GM23248 (cell line): ENCODE results near the gene RFT1. TPM values are rescaled to one million over a fixed set of nuclear protein-coding genes. Genes with fewer than 3 reads are reported as not detected.

Experiments used
- DNase-seq: peaks from one replicate; pipeline ENCODE4 v3.0.0-alpha.2; 2015
- H2AFZ ChIP-seq: fragments of 200-600 bp; sonication (generic); 2 replicates; pipeline ENCODE4 v1.6.1; 2016; ENCODE audit warnings: antibody characterized with exemption
- H3F3A ChIP-seq: fragments of 200-600 bp; sonication (generic); 2 replicates; pipeline ENCODE4 v1.6.1; 2016; ENCODE audit warnings: mild to moderate bottlenecking, antibody characterized with exemption, mixed run types; ENCODE audit not compliant: insufficient read depth
- H3K27ac ChIP-seq: fragments of 200-600 bp; sonication (generic); 2 replicates; pipeline ENCODE4 v1.5.1; 2016; ENCODE audit warnings: mild to moderate bottlenecking
- H3K27me3 ChIP-seq: fragments of 200-600 bp; sonication (generic); replicated peaks from 2 replicates; pipeline ENCODE4 v1.6.1; 2016; ENCODE audit warnings: mild to moderate bottlenecking; ENCODE audit not compliant: insufficient read depth
- H3K36me3 ChIP-seq: fragments of 200-600 bp; sonication (generic); 2 replicates; pipeline ENCODE4 v1.6.1; 2016; ENCODE audit warnings: low read depth, mild to moderate bottlenecking
- H3K4me1 ChIP-seq: fragments of 200-600 bp; sonication (generic); 2 replicates; pipeline ENCODE4 v1.6.1; 2016; ENCODE audit warnings: mild to moderate bottlenecking; ENCODE audit not compliant: insufficient read depth
- H3K4me2 ChIP-seq: fragments of 200-600 bp; sonication (generic); one replicate; pipeline ENCODE4 v1.6.1; 2016; ENCODE audit warnings: mild to moderate bottlenecking; ENCODE audit not compliant: unreplicated experiment
- H3K4me3 ChIP-seq: fragments of 200-600 bp; sonication (generic); 2 replicates; pipeline ENCODE4 v1.5.1; 2016; ENCODE audit warnings: mild to moderate bottlenecking
- H3K79me2 ChIP-seq: fragments of 200-600 bp; sonication (generic); 2 replicates; pipeline ENCODE4 v1.6.1; 2016; ENCODE audit warnings: mild to moderate bottlenecking; ENCODE audit not compliant: insufficient read depth
- H3K9ac ChIP-seq: fragments of 200-600 bp; sonication (generic); 2 replicates; pipeline ENCODE4 v1.6.1; 2016; ENCODE audit warnings: mild to moderate bottlenecking
- H3K9me2 ChIP-seq: fragments of 200-600 bp; sonication (generic); 2 replicates; pipeline ENCODE4 v1.6.1; 2016; ENCODE audit warnings: mixed run types, mild to moderate bottlenecking, moderate library complexity; ENCODE audit not compliant: insufficient read depth
- H3K9me3 ChIP-seq: fragments of 200-600 bp; sonication (generic); one replicate; pipeline ENCODE4 v1.6.1; 2017; ENCODE audit warnings: low read depth
- H4K20me1 ChIP-seq: fragments of 200-600 bp; sonication (generic); 2 replicates; pipeline ENCODE4 v1.6.0; 2016; ENCODE audit not compliant: insufficient read depth
- EZH2 ChIP-seq: fragments of 200-600 bp; sonication (generic); IDR thresholded peaks from 2 replicates; pipeline ENCODE4 v1.6.1; 2018; ENCODE audit warnings: antibody characterized with exemption, mild to moderate bottlenecking; ENCODE audit not compliant: insufficient read depth, poor library complexity, severe bottlenecking
- EZH2phosphoT487 ChIP-seq: fragments of 200-600 bp; sonication (generic); IDR thresholded peaks from 2 replicates; pipeline ENCODE4 v1.6.1; 2018; ENCODE audit warnings: antibody characterized with exemption, moderate library complexity, mild to moderate bottlenecking, low read depth; ENCODE audit not compliant: insufficient read depth
- WGBS, 2 experiments: methylation state at CpG; one replicate each; pipeline ENCODE4 v1.1.6; 2015 to 2017; ENCODE audit warnings: low lambda C conversion rate in 2 of 2, low coverage in 1 of 2; ENCODE audit errors: missing lambda C conversion rate in 2 of 2; 5-methylcytosine and 5-hydroxymethylcytosine counted together
- in situ Hi-C: fragments of 300-500 bp; cut with MboI; formaldehyde crosslinking; loops from 2 replicates; pipeline ENCODE4 v1.15.0; 2020
- polyA plus RNA-seq: library from polyadenylated mRNA; unstranded; fragments of >200 nt; fragmentation: Nextera tagmentation; extraction: Ambion mirVana; gene quantifications from 2 replicates; pipeline ENCODE4 v1.2.1, GENCODE V29; 2016
- total RNA-seq: library from RNA; depleted of rRNA; stranded (reverse); fragments of >200 nt; shearing (Covaris generic); gene quantifications from 2 replicates; pipeline ENCODE4 v1.2.3, GENCODE V29; 2014

The RFT1 gene
- total and polyA plus RNA-seq, 2 experiments from 2014 or later, result 35.0 to 35.7 TPM

DNA sequence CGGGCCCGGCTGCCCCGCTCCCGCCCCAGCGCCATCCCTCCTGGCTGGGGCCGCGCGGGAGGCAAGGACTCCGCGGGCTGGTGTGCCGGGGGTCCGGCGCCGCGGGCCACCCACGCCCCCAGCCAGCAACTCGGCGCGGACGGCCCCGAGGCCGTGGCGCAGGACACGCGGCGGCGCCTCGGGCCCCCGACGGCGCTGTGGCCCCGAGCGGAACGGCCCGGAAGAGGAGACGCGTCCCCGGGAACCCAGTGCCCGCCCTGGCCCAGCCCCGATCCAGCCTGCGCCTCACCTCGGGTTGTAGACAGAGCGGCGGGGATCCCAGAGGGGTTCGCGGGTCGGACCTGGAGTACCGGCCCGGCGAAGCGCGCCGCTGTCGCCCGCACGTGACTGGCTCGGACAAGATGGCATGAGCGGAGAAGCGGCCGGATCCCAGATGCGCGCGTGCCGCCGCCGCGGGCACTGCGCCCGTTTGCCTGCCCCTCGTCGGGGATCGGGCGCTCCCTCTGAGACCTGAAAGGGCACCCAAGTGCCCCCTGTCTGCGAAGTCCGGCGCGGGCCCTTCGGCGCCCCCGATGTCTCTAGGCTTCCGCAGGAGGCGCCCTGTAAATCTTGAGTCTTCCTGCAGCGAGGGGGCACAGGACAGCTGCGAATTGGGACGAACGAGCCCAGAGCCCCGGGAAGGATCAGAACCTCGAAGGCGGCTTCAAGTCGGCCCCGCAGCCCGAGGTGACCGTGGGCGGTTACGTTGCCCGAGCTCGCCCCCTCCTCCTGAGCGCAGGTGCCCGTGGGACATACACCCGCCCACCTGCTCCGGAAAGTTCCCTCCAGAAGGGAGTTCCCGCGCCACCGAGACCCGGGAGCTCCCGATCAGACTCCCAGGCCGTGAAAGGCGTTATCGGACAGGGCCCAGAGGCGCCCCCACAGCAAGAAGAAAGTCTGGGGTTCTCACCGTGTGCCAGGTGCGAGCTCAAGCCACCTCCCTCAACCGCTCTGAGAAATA lies 83.8 kb downstream of the RFT1 start:
- Histone ChIP-seq H3K9me2 (no peaks in the 10 kb centered on the region), H2AFZ (peak overlapping the region; percentile 88), H3K4me1 (no peaks in the 10 kb centered on the region), H3K9me3 (no peaks in the 10 kb centered on the region), H3K9ac (0 out of 2 replicates have a peak overlapping the region, but pooled peaks have one; percentile 71), H3K4me2 (peak overlapping the region; percentile 25), H4K20me1 (no peaks in the 10 kb centered on the region), H3K79me2 (0 out of 2 replicates have a peak, but pooled peaks cover 4% of the 10 kb centered on the region), H3K27me3 (peaks cover 6% of the 10 kb centered on the region), H3K27ac (no peak overlapping the region), H3F3A (peaks cover 16% of the 10 kb centered on the region), H3K4me3 (peak overlapping the region; percentile 88), H3K36me3 (no peaks in the 10 kb centered on the region)
- in situ Hi-C loops, result no loop called here
- peak; percentile 58 for DNase-seq
- WGBS, 2 experiments, result 4 to 5% methylated on average over 64 to 83 of the region's 113 CpGs
- TF ChIP-seq EZH2phosphoT487 (no peak), EZH2 (no peak)

DNA sequence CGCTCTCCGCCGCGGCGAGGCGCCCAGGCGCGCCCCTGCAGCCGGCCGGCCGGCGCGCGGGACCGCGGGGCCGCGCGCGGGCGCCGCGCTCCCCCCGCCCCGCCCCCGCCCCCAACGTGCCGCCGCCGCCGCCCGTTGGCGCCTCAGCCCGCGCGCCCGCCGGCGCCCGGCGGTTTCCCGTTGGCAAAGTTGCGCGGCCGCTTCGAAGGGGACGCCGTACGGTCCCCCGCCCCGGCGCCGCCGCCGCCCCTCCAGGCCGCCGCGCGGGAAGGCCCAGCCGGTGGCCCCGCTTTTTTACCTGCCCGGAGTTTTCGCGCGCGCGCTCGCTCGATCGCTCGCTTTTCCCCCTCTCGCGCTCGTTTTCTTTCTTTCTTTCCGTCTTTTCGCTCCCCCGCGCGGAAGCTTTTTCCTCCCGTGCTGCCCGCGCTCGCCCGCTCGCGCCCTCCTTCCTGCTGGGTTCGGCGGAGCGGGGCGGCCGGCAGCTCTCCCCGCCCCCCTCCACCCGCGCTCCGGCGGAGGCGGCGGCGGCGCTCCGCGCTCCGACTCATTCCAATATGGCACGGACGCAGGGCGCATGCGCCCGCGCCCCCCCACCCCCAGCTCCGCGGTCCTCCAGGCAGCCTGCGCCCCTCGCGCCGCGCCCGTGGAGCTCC lies 84.6 kb downstream of the RFT1 start, which contains the start of gene SFMBT1:
Gene SFMBT1, minus strand, starts transcription at position 556 of the 653 bp plus-strand sequence. CDS start 76,945 bp downstream, outside the sequence.
- peak; percentile 75 for DNase-seq

DNA sequence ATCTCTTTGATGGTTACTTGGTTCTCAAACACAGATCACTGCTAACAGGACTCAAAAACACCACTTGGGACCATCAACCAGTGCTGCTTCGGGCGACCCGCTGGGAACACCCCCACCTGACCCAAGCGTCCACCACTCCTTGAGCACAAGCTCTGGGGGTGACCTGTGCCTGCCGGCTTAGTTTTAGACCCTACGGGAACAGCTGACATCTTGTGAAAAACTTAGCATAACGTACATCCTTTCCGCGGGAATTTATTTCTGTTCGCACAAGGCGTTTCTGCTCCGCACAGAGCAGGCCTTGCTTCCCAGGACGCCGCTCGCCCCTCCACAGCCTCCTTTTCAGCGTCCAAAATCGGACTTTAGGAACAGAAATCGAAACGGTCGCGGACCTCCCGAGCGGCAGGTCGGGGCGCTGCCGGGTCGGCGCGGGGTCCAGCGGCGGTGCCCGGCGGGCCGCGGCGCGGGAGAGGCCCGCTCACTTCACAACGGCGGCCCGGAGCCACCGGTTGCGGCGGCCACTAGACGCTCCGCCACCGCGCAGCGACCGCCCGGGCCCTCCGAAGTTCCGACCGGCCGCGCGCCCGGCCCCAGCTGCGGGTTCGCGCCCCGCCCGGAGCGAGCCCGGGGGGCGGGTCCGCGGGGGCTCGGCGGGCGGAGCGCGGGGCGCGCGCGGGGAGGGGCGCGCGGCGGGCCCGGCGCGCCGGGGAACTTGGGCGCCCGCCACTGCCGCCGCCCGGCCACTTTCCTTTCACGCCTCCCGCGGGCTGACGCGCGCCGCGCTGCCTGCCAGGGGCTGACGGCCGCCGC lies 85.3 kb downstream of the RFT1 start:
- Histone ChIP-seq H2AFZ (peak overlapping the region; percentile 94), H3K9me2 (no peaks in the 10 kb centered on the region), H3K4me1 (peaks cover 8% of the 10 kb centered on the region), H3K9me3 (no peaks in the 10 kb centered on the region), H3K36me3 (no peaks in the 10 kb centered on the region), H3K27me3 (peaks cover 6% of the 10 kb centered on the region), H4K20me1 (0 out of 2 replicates have a peak, but pooled peaks cover 2% of the 10 kb centered on the region), H3K4me2 (peak overlapping the region; percentile 87), H3K9ac (peak overlapping the region; percentile 68), H3K79me2 (0 out of 2 replicates have a peak, but pooled peaks cover 4% of the 10 kb centered on the region), H3F3A (peaks cover 24% of the 10 kb centered on the region), H3K4me3 (peak overlapping the region; percentile 78), H3K27ac (no peak overlapping the region)
- WGBS, 2 experiments, result 2 to 3% methylated on average over 31 to 53 of the region's 101 CpGs
- DNase-seq, result peak; percentile 73
- no peak for TF ChIP-seq EZH2
- no peak for TF ChIP-seq EZH2phosphoT487
- in situ Hi-C loops, result no loop called here

More for the DNA sequence above, 84.6 kb downstream of the RFT1 start, which contains the start of gene SFMBT1:
- Histone ChIP-seq H3K9me2 (no peaks in the 10 kb centered on the region), H3K4me1 (peaks cover under 1% of the 10 kb centered on the region; the same call in 1 of the 2 replicates), H3K27ac (no peak within 1 kb of the TSS), H3K4me2 (peak within 1 kb of the TSS; percentile 87), H2AFZ (peak within 1 kb of the TSS; percentile 94), H3K9me3 (no peaks in the 10 kb centered on the region), H3F3A (peaks cover 17% of the 10 kb centered on the region), H3K27me3 (peaks cover 6% of the 10 kb centered on the region), H3K9ac (peak within 1 kb of the TSS; percentile 71), H4K20me1 (no peaks in the 10 kb centered on the region), H3K79me2 (0 out of 2 replicates have a peak, but pooled peaks cover 4% of the 10 kb centered on the region), H3K4me3 (peak within 1 kb of the TSS; percentile 88), H3K36me3 (no peaks in the 10 kb centered on the region)
- TF ChIP-seq EZH2 (no peak), EZH2phosphoT487 (no peak)
- WGBS, 2 experiments, result 1% methylated on average over 18 to 79 of the region's 117 CpGs
- in situ Hi-C loops, result no loop called here

DNA sequence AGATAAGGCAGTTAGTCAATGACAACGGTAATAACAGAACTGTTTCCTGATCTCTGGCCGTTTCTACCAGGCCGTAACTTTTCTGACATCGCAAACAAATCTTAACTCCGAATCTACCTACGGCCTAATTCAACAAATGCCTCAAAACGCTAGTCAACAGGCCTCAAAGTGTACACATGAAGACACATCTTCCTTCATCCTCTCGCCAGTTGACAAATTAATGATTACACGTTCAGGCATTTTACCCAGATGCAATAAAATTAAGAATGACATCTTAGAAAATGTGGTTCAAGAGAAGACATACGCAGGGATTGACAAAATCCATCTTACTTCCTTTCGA lies 85.9 kb downstream of the RFT1 start:
- no peak for DNase-seq
- in situ Hi-C loops, result no loop called here
- peaks cover 25% of the 10 kb centered on the region for H3F3A ChIP-seq
- no peaks in the 10 kb centered on the region for H3K9me3 ChIP-seq
- H3K4me3 ChIP-seq, result peak overlapping the region; percentile 78
- no peaks in the 10 kb centered on the region for H3K36me3 ChIP-seq
- 0 out of 2 replicates have a peak, but pooled peaks cover 4% of the 10 kb centered on the region for H3K79me2 ChIP-seq
- no peaks in the 10 kb centered on the region for H3K9me2 ChIP-seq
- peak overlapping the region; percentile 94 for H2AFZ ChIP-seq
- peak overlapping the region; percentile 87 for H3K4me2 ChIP-seq
- H3K4me1 ChIP-seq, result peaks cover 12% of the 10 kb centered on the region
- 0 out of 2 replicates have a peak, but pooled peaks cover 3% of the 10 kb centered on the region for H4K20me1 ChIP-seq
- H3K27ac ChIP-seq, result no peak overlapping the region
- 70 to 71% methylated on average over 11 of the region's 11 CpGs for WGBS, 2 experiments
- peaks cover 6% of the 10 kb centered on the region for H3K27me3 ChIP-seq
- peak overlapping the region; percentile 68 for H3K9ac ChIP-seq
- no peak for TF ChIP-seq EZH2
